Prostate gland (tissue), 2 donors: ENCODE results near the gene CCDC92. TPM values are rescaled to one million over a fixed set of nuclear protein-coding genes. Genes with fewer than 3 reads are reported as not detected.

Experiments used
- DNase-seq: peaks from one replicate; pipeline ENCODE4 v3.0.0-alpha.2; 2019; ENCODE audit warnings: low spot score
- H3K27ac ChIP-seq, 2 donors: fragments of 200-600 bp; sonication (generic); 2 replicates each; pipeline ENCODE4 v1.5.1; 2017 to 2019
- H3K27me3 ChIP-seq: fragments of 200-600 bp; sonication (generic); replicated peaks from 2 replicates; pipeline ENCODE4 v1.5.1; 2019; ENCODE audit not compliant: insufficient read depth
- H3K36me3 ChIP-seq, 2 donors: fragments of 200-600 bp; sonication (generic); 1 replicate in 1 of 2; 2 replicates in 1 of 2; pipeline versions ENCODE4 v1.5.1 to v1.8.1; 2017 to 2019
- H3K4me1 ChIP-seq: fragments of 200-600 bp; sonication (generic); replicated peaks from 2 replicates; pipeline ENCODE4 v1.5.1; 2019
- H3K4me3 ChIP-seq, 2 donors: fragments of 200-600 bp; sonication (generic); 2 replicates each; pipeline ENCODE4 v1.5.1; 2017 to 2019
- H3K9me3 ChIP-seq: fragments of 200-600 bp; sonication (generic); 2 replicates; pipeline ENCODE4 v1.5.1; 2017
- CTCF ChIP-seq, 4 experiments: fragments of 200-600 bp in 2 of 4; fragments of 450-650 bp in 2 of 4; sonication (generic) in 2 of 4; IDR thresholded peaks; 1 replicate in 3 of 4; 2 replicates in 1 of 4; pipeline ENCODE4 v1.5.1; 2016 to 2019; ENCODE audit warnings: antibody characterized with exemption in 4 of 4, mild to moderate bottlenecking in 2 of 4, moderate library complexity in 2 of 4
- POLR2A ChIP-seq: fragments of 450-650 bp; IDR thresholded peaks from one replicate; pipeline ENCODE4 v1.6.1; 2016; ENCODE audit warnings: antibody characterized with exemption, mild to moderate bottlenecking
- POLR2AphosphoS5 ChIP-seq: sonication (generic); formaldehyde crosslinking; IDR thresholded peaks from one replicate; pipeline ENCODE4 v1.6.1; 2017; ENCODE audit warnings: antibody characterized with exemption
- WGBS: methylation state at CpG from one replicate; pipeline ENCODE4 v1.1.5; 2018; 5-methylcytosine and 5-hydroxymethylcytosine counted together
- intact Hi-C: fragments of 100-400 bp; cut with DNase I; formaldehyde crosslinking; loops from one replicate; pipeline ENCODE4 v1.14.2; 2022
- total RNA-seq, 2 donors: library from RNA; depleted of rRNA; stranded (reverse); fragments of >200 nt; gene quantifications; one replicate each; pipeline ENCODE4 v1.1.0, GENCODE V29; 2016

CCDC92 gene
- total RNA-seq, 2 donors from 2014 or later, result 22.4 to 42.9 TPM

- Histone ChIP-seq H3K4me1 (no peaks in the 10 kb centered on the region), H3K9me3 (no peaks in the 10 kb centered on the region), H3K4me3 (no peak overlapping the region), H3K36me3 (no peaks in the 10 kb centered on the region), H3K27me3 (no peaks in the 10 kb centered on the region), H3K27ac (no peak overlapping the region)
- TF ChIP-seq POLR2AphosphoS5 (no peak), CTCF (IDR thresholded peaks at IDR 0.05) (no peak), POLR2A (no peak)
- WGBS, result 78% methylated on average over 16 of the region's 16 CpGs
- no peak for DNase-seq
- intact Hi-C loops, result no loop called here
These were observed 34.7 kb downstream of the CCDC92 start for GRCh38 chr12:123937707-123938591.

- WGBS, result 96% methylated on average over 45 of the region's 46 CpGs
These were observed 35.5 kb downstream of the CCDC92 start for GRCh38 chr12:123936956-123937706.

GRCh38 chr12:123936471-123936870 is 36.2 kb downstream of the CCDC92 start:
- Histone ChIP-seq H3K9me3 (no peaks in the 10 kb centered on the region), H3K36me3 (no peaks in the 10 kb centered on the region), H3K4me3 (no peak overlapping the region), H3K27ac (no peak overlapping the region), H3K4me1 (no peaks in the 10 kb centered on the region), H3K27me3 (no peaks in the 10 kb centered on the region)
- DNase-seq, result no peak
- 91% methylated on average over 18 of the region's 18 CpGs for WGBS
- intact Hi-C loops, result no loop called here
- TF ChIP-seq CTCF (IDR thresholded peaks at IDR 0.05), result no peak
- TF ChIP-seq POLR2AphosphoS5, result no peak
- TF ChIP-seq POLR2A, result no peak

More at GRCh38 chr12:123936956-123937706, 35.5 kb downstream of the CCDC92 start:
- DNase-seq, result no peak
- Histone ChIP-seq H3K4me1 (no peaks in the 10 kb centered on the region), H3K4me3 (no peak overlapping the region), H3K9me3 (no peaks in the 10 kb centered on the region), H3K27me3 (no peaks in the 10 kb centered on the region), H3K36me3 (no peaks in the 10 kb centered on the region), H3K27ac (no peak overlapping the region)
- intact Hi-C loops, result no loop called here
- TF ChIP-seq CTCF (IDR thresholded peaks at IDR 0.05), result no peak
- no peak for TF ChIP-seq POLR2AphosphoS5
- TF ChIP-seq POLR2A, result no peak

- Histone ChIP-seq H3K4me3 (no peak overlapping the region), H3K27ac (no peak overlapping the region), H3K4me1 (no peaks in the 10 kb centered on the region), H3K36me3 (no peaks in the 10 kb centered on the region), H3K9me3 (no peaks in the 10 kb centered on the region), H3K27me3 (no peaks in the 10 kb centered on the region)
- intact Hi-C loops, result no loop called here
- 87% methylated on average over 7 of the region's 7 CpGs for WGBS
- no peak for TF ChIP-seq CTCF (IDR thresholded peaks at IDR 0.05)
- TF ChIP-seq POLR2A, result no peak
- TF ChIP-seq POLR2AphosphoS5, result no peak
- DNase-seq, result no peak
These were observed 36.7 kb downstream of the CCDC92 start for GRCh38 chr12:123935956-123936355.
